Heart left ventricle (tissue), 16 donors: ENCODE results near the gene SHROOM1. TPM values are rescaled to one million over a fixed set of nuclear protein-coding genes. Genes with fewer than 3 reads are reported as not detected.

Experiments used
- ATAC-seq, 4 donors: fragments of 200-7000 bp; cut with Tn5 transposase; one replicate each; pipeline ENCODE4 v1.9.1; 2020 to 2022; ENCODE audit warnings: moderate library complexity in 4 of 4, mild to moderate bottlenecking in 3 of 4, moderate number of reproducible peaks in 1 of 4
- DNase-seq, 5 donors: peaks; one replicate each; pipeline ENCODE4 v3.0.0-alpha.2; 2020
- H3K27ac ChIP-seq, 12 donors: fragments of 200-600 bp; sonication (generic) in 4 of 12; one replicate each; pipeline versions ENCODE4 v1.5.0 to v1.8.0; 2016 to 2022; ENCODE audit warnings: mild to moderate bottlenecking in 2 of 12
- H3K27me3 ChIP-seq, 9 donors: fragments of 200-600 bp; sonication (generic) in 2 of 9; one replicate each; pipeline versions ENCODE4 v1.5.1 to v1.8.0; 2016 to 2022; ENCODE audit warnings: mild to moderate bottlenecking in 3 of 9
- H3K36me3 ChIP-seq, 9 donors: fragments of 200-600 bp; sonication (generic) in 2 of 9; one replicate each; pipeline versions ENCODE4 v1.5.0 to v1.8.0; 2018 to 2022; ENCODE audit warnings: mild to moderate bottlenecking in 2 of 9
- H3K4me1 ChIP-seq, 12 donors: fragments of 200-600 bp; sonication (generic) in 4 of 12; one replicate each; pipeline versions ENCODE4 v1.5.0 to v1.8.0; 2016 to 2022; ENCODE audit warnings: mild to moderate bottlenecking in 3 of 12
- H3K4me3 ChIP-seq, 12 donors: fragments of 200-600 bp; sonication (generic) in 4 of 12; one replicate each; pipeline versions ENCODE4 v1.5.0 to v1.8.0; 2017 to 2022; ENCODE audit warnings: mild to moderate bottlenecking in 9 of 12, moderate library complexity in 4 of 12
- H3K9me3 ChIP-seq, 12 donors: fragments of 200-600 bp; sonication (generic) in 4 of 12; one replicate each; pipeline versions ENCODE4 v1.5.0 to v1.8.0; 2016 to 2022; ENCODE audit warnings: mild to moderate bottlenecking in 1 of 12
- CTCF ChIP-seq, 12 donors: fragments of 200-600 bp; sonication (generic) in 4 of 12; IDR thresholded peaks; one replicate each; pipeline versions ENCODE4 v1.5.0 to v1.8.0; 2018 to 2022; ENCODE audit warnings: antibody characterized with exemption in 12 of 12, mild to moderate bottlenecking in 5 of 12
- POLR2A ChIP-seq, 2 donors: fragments of 450-650 bp; IDR thresholded peaks; one replicate each; pipeline ENCODE4 v1.6.1; 2017; ENCODE audit warnings: antibody characterized with exemption in 2 of 2, mild to moderate bottlenecking in 2 of 2, moderate library complexity in 2 of 2
- WGBS, 4 donors: extraction: QIAGEN DNeasy Blood & Tissue Kit in 2 of 4; methylation state at CpG; one replicate each; pipeline versions ENCODE4 v1.1.5 to v1.1.7; 2013 to 2018; 5-methylcytosine and 5-hydroxymethylcytosine counted together
- intact Hi-C, 10 donors: fragments of 100-400 bp; cut with DNase I; formaldehyde crosslinking; loops; one replicate each; pipeline versions ENCODE4 v1.11.1 to v1.14.2; 2022
- polyA plus RNA-seq, 2 donors: library from polyadenylated mRNA; stranded (reverse); fragments of 200-250 nt; gene quantifications; one replicate each; pipeline ENCODE4 v1.2.3, GENCODE V29; 2013
- total RNA-seq, 9 donors: library from RNA; depleted of rRNA in 2 of 9; stranded (reverse); fragments of >200 nt in 2 of 9; fragmentation: NEBNext Ultra II Directional in 3 of 9; extraction: Animal tissue kit (Norgen Biotek cat#: 25700) in 3 of 9; gene quantifications; one replicate each; pipeline versions ENCODE4 v1.1.0 to v1.2.4, GENCODE V29; 2016 to 2023
- donor health status: ischemic (EF 13 %, LVEDD 7.1; RV severe dilation, severe dysfunction).
- donor health status: healthy with polysubstance abuse.
- donor health status: DM: no; HTN: yes; CAD: no.
- donor health status: DM: no; HTN: no; CAD: no.
- donor health status: ischemic (EF 25% LVEDD 6.9; RV normal size, moderate dysfunction).
- donor health status: ischemic (EF 25% LVEDD 5.7; RV mildly dilated, moderate dysfunction).
- donor health status: healthy.
- donor health status: DM: yes; HTN: yes; CAD: no.
- donor health status: ischemic (EF 35%, LVEDD 5.7; RV mildly dilated, moderate dysfunction).
- donor health status: nonischemic (EF 11% LVEDD 7.7; RV severe dilation, severe dysfunction).
- donor health status: DM: yes; HTN: yes; CAD: no.
- donor health status: PGD.
- donor health status: ischemic (EF 29% LVEDD 5.4; RV normal size, mild dysfunction).
- donor health status: nonischemic (EF 23%, LVEDD 6.1; RV moderate dilation, normal function).

Gene SHROOM1
- total and polyA plus RNA-seq, 11 donors = 2.0 to 6.8 (median 4.7) TPM

- Histone ChIP-seq H3K27me3 (no peaks in the 10 kb centered on the region), H3K4me1 (peaks cover 2 to 84% (median 65%) of the 10 kb centered on the region in 12 donors), H3K27ac (peak overlapping the region in 9 of 12 donors; percentile 19 to 79 (median 68)), H3K4me3 (no peak overlapping the region), H3K36me3 (no peaks in the 10 kb centered on the region), H3K9me3 (no peaks in the 10 kb centered on the region)
- WGBS, 4 donors = 76 to 83% (median 81%) methylated on average over 5 of the region's 5 CpGs
- no peak for DNase-seq
- intact Hi-C loops = no loop called here
- no peak for TF ChIP-seq POLR2A (IDR thresholded peaks at IDR 0.05)
- no peak for TF ChIP-seq CTCF (IDR thresholded peaks at IDR 0.05)
- ATAC-seq = no peak
Measured at GRCh38 chr5:132773114-132773513, 57.3 kb downstream of the SHROOM1 start.

- H3K27me3 ChIP-seq = no peaks in the 10 kb centered on the region
- intact Hi-C loops = no loop called here
- no peaks in the 10 kb centered on the region for H3K9me3 ChIP-seq
- WGBS, 4 donors = 51 to 79% (median 65%) methylated on average over 7 to 8 of the region's 8 CpGs
- peak overlapping the region in 11 of 12 donors; percentile 33 to 79 (median 65) for H3K27ac ChIP-seq
- peaks cover 2 to 84% (median 66%) of the 10 kb centered on the region in 12 donors for H3K4me1 ChIP-seq
- ATAC-seq = no peak
- no peak for DNase-seq
- TF ChIP-seq CTCF (IDR thresholded peaks at IDR 0.05) = no peak
- no peak for TF ChIP-seq POLR2A (IDR thresholded peaks at IDR 0.05)
- H3K4me3 ChIP-seq = no peak overlapping the region
- no peaks in the 10 kb centered on the region for H3K36me3 ChIP-seq
Measured at GRCh38 chr5:132772291-132773070, 58.0 kb downstream of the SHROOM1 start.

Other genes starting within 250 kb of the SHROOM1 start
- gene IL13, start 172.5 kb downstream of the SHROOM1 start, total RNA-seq = under 1 TPM in 1 of 9 donors, not detected in 8; 0.34 TPM
- gene IL13, start 172.5 kb downstream of the SHROOM1 start, polyA plus RNA-seq = not detected
- gene IL4, start 156.7 kb downstream of the SHROOM1 start, total RNA-seq = not detected
- not detected for gene IL4, start 156.7 kb downstream of the SHROOM1 start, polyA plus RNA-seq
- gene KIF3A, start 93.1 kb downstream of the SHROOM1 start, total RNA-seq = 10 to 100 TPM in 6 of 9 donors, 1 to 10 TPM in 3; 5.8 to 19.3 (median 11.2) TPM
- gene KIF3A, start 93.1 kb downstream of the SHROOM1 start, polyA plus RNA-seq = 1 to 10 TPM; 6.0 to 8.5 TPM
- under 1 TPM in 1 of 9 donors, not detected in 8; 0.20 TPM for gene CCNI2, start 83.2 kb downstream of the SHROOM1 start, total RNA-seq
- under 1 TPM; 0.11 to 0.50 TPM for gene CCNI2, start 83.2 kb downstream of the SHROOM1 start, polyA plus RNA-seq
- 10 to 100 TPM; 24.5 to 47.6 (median 33.8) TPM for gene SEPTIN8, start 53.4 kb downstream of the SHROOM1 start, total RNA-seq
- 10 to 100 TPM; 11.0 to 19.2 TPM for gene SEPTIN8, start 53.4 kb downstream of the SHROOM1 start, polyA plus RNA-seq
- under 1 TPM in 3 of 9 donors, not detected in 6; 0.24 to 0.50 (median 0.38) TPM for gene SOWAHA, start 17.3 kb downstream of the SHROOM1 start, total RNA-seq
- gene SOWAHA, start 17.3 kb downstream of the SHROOM1 start, polyA plus RNA-seq = under 1 TPM; 0.03 to 0.08 TPM
- under 1 TPM in 8 of 9 donors, not detected in 1; 0.25 to 1.00 (median 0.51) TPM for gene GDF9, start 35.8 kb upstream of the SHROOM1 start, total RNA-seq
- under 1 TPM; 0.10 to 0.27 TPM for gene GDF9, start 35.8 kb upstream of the SHROOM1 start, polyA plus RNA-seq
- gene UQCRQ, start 36.0 kb upstream of the SHROOM1 start, total RNA-seq = 1,000 to 10,000 TPM in 6 of 9 donors, 100 to 1,000 TPM in 3; 539 to 2,034 (median 1,454) TPM
- 1,000 to 10,000 TPM in 1 of 2 donors, 100 to 1,000 TPM in 1; 656 to 2,165 TPM for gene UQCRQ, start 36.0 kb upstream of the SHROOM1 start, polyA plus RNA-seq
- gene LEAP2, start 43.0 kb upstream of the SHROOM1 start, total RNA-seq = 1 to 10 TPM in 4 of 9 donors, under 1 TPM in 5; 0.16 to 1.9 (median 0.91) TPM
- gene LEAP2, start 43.0 kb upstream of the SHROOM1 start, polyA plus RNA-seq = 1 to 10 TPM in 1 of 2 donors, under 1 TPM in 1; 0.37 to 2.0 TPM
- 10 to 100 TPM; 33.1 to 65.8 (median 53.4) TPM for gene AFF4, start 133.0 kb upstream of the SHROOM1 start, total RNA-seq
- 10 to 100 TPM in 1 of 2 donors, 1 to 10 TPM in 1; 6.7 to 24.8 TPM for gene AFF4, start 133.0 kb upstream of the SHROOM1 start, polyA plus RNA-seq
- 10 to 100 TPM in 8 of 9 donors, 1 to 10 TPM in 1; 9.9 to 22.5 (median 17.0) TPM for gene ZCCHC10, start 195.9 kb upstream of the SHROOM1 start, total RNA-seq
- 10 to 100 TPM; 20.8 to 24.1 TPM for gene ZCCHC10, start 195.9 kb upstream of the SHROOM1 start, polyA plus RNA-seq
- gene HSPA4, start 221.4 kb upstream of the SHROOM1 start, total RNA-seq = 100 to 1,000 TPM in 4 of 9 donors, 10 to 100 TPM in 5; 57.5 to 132 (median 98.5) TPM
- gene HSPA4, start 221.4 kb upstream of the SHROOM1 start, polyA plus RNA-seq = 100 to 1,000 TPM in 1 of 2 donors, 10 to 100 TPM in 1; 62.0 to 105 TPM